GM21717 (cell line): ENCODE data around the gene IARS2.
A peak's percentile ranks its signal among the peaks of the same experiment; 100 is the strongest.
"Not testable (repeated sequence)": the region's sequence is repeated elsewhere in the genome, so short reads cannot be mapped to it uniquely, and the experiment has no call there.

ENCODE experiments used
- ATAC-seq: cut with Tn5 transposase; IDR thresholded peaks from one replicate; pipeline ENCODE4 v1.9.1; 2021; ENCODE audit warnings: mild to moderate bottlenecking, moderate library complexity; ENCODE audit not compliant: unreplicated experiment

The IARS2 gene

DNA sequence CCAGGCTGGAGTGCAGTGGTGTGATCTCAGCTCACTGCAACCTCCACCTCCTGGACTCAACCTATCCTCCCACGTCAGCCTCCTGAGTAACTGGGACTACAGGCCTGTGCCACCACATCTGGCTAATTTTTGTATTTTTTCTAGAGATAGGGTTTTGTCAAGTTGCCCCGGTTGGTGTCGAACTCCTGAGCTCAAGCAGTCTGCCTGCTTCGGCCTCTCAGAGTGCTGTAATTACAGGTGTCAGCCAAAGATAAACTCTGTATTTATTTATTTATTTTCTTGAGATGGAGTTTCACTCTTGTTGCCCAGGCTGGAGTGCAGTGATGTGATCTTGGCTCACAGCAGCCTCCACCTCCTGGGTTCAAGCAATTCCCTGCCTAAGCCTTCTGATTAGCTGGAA lies 18.7 kb downstream of the IARS2 start:
- not testable (repeated sequence) for ATAC-seq

DNA sequence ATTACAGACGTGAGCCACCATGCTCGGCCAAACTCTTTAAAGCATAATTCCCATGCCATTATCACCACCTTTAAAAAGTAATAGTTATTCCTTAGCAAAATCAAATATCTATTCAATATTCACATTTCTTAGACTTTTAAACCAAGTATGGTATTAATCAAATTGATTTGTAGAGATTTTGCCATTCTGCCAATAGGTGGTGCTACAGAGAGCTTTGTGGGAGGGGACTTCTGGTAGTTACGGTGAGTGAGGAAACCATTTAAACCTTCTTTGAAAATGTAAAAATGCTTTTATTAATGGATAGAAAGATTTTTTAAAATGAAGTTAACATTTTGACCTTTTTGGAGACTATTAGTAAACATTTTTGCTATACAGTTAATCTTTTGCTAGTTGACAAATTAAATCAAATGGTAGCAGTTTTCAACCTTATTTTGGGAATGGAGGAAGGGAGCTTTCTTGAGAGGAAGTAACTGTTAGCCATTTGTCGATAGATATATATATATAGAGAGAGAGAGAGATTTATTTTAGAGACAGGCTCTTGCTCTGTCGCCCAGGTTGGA lies 19.3 kb downstream of the IARS2 start:
- ATAC-seq = no peak

DNA sequence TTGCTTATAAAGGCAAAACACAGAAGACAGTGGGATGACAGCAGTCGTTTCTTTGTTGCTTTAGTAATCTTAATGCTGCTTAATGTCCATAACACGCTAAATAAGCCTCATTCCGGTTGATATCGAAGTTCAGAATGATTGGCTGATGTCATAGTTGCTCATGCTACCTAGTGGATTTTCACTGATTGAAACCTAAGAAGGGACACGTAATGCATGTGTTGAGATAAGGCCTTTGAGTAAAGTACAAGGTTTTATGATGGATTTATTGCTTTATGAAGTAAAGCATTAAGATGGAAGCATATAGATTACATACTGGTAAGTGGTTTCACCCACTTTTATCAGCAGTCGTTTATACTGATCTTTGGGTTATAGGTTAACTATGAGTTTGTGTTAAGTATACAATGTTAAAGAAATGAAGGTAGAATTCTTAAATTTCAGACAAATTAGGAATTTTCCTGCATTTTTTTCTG lies 25.1 kb downstream of the IARS2 start:
- ATAC-seq = no peak

DNA sequence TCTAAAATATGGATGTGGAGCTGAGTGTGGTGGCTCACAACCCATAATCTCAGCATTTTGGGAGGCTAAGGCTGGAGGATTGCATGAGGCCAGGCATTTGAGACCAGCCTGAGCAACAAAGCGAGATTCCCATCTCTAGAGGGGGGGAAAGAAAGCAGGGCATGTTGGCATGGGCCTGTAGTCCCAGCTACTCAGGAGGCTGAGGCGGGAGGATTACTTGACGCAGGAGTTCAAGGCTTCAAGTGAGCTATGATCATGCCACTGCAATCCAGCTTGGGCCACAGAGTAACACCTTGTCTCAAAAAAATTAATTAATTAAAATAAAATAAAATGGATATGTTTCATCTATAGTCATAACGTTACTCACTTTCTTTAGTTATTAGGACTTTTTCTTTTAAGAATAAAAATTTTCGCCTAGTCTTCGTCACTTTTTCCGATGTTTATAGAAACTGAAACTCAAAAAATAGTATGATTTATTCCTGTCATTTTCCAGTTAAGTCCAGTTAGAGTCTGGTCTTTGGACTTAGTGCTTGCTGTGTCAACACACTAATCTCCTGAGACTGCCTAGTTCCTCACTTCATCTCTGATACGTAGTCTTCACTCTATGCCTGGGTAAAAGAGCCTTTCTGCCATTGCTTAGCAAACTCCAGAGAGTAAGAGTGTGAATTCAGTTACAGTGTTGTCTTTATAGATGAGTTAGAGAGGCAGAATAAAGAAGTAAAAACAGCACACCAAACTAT lies 28.0 kb downstream of the IARS2 start:
- ATAC-seq = no peak

DNA sequence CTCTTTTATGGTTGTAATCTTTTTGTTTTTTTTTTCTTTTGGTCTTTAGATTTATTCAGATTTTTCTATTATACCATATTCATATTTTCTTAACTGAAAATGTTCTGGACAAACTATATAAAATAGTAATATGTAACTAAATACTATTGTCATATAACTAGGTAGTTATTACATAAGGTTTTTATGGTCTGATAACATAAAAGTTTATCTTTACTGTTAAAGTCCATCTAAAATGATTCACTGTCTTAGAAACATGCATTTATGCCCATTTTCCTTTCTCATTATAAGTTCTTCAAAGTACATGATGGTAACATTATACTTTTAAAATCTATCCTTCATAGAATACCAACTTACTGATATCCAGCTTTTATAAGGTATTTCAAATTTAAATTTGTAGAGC lies 29.1 kb downstream of the IARS2 start:
- ATAC-seq = no peak

DNA sequence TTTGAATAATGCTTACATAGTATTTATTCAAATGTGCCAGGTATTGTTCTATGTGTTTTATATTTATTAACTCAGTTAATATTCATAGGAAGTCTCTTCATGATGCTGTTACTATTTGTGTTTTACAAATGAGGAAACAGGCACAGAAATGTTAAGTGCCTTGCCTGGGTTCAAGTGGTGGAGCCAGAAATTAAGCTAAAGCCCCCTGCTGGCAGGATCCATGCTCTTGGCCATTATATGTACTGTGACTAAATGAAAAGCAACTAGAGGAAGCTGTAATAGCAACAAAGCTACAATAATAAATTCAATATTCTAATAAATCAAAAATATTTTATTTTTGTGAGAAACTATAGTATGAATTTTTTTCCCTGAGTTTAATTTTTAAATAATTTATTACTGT lies 30.0 kb downstream of the IARS2 start:
- no peak for ATAC-seq

DNA sequence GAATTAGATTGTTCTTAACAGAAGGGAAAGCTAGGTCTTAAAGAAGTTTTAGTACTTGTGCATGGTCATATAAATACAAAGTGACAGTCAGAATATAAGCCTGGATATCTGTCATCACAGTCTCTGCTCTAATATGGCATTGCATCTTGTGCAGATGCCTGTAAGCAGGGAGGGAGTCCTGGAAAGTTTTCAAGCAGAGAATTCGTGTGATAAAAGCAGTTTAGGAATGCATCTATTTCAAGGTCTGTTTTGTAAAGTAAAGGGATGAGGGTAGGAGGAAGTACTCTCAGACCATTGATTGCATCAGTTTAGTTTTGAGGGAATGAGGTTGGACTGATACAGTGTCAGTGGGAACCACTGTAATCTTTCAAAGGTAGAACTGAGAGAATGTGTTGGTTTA lies 30.6 kb downstream of the IARS2 start:
- no peak for ATAC-seq

DNA sequence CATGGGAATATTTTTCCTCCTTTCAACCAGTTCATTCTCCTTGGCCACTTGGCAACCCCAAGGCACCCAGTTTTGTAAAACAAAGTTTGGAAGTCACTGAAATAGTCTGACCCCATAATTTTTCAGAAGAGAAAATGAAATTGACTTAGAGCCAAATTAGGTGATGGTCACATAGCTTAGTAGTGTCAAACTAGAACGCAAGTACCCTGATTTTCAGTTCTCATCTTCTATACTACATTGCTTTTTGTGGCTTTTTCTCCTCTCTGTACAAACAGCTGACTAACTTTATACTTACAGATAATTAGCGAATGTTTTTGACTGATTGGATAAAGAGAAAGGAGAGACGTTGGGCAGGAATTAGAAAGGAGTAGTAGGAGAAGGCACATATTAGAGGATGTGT lies 33.1 kb downstream of the IARS2 start:
- ATAC-seq = no peak

DNA sequence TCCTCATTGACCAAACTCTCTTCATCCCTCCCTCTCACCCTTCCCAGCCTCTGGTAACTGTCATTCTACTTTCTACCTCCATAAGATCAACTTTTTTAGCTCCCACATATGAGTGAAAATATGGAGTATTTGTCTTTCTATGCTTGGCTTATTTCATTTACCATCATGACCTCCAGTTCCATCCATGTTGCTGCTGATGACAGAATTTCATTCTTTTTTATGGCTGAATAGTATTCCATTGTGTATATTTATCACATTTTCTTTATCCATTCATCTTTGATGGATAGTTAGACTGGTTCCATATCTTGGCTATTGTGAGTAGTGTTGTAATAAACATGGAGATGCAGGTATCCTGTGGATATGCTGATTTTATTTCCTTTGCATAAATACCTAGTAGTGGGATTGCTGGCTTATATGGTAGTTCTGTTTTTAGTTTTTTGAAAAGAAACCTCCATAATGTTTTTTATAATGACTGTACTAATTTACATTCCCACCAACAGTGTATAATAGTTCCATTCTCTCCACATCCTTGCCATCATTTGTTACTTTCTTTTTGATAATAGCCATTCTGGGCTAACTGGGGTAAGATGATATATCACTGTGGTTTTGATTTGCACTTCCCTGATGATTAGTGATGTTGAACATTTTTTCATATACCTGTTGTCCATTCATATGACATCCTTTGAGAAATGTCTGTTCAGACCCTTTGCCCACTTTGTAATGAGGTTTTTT lies 35.7 kb downstream of the IARS2 start:
- no peak for ATAC-seq

DNA sequence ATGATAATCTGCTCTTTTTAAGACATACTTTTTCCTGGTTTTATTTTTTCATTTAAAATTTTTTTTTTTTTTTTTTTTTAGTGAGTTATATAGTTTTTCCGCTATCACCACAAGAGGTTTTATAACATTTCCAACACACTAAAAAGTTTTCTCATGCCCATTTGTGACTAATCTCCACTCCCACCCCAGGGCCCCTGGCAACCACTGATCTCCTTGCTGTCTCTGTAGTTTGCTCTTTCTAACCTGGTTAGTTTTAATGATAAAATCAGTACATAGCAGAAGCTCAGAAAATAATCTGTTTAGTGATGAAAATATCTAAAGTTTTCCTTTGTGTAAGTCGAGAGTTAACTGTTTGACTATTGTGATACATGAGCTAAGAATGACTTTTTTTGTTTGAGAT lies 41.8 kb downstream of the IARS2 start:
- ATAC-seq = no peak

DNA sequence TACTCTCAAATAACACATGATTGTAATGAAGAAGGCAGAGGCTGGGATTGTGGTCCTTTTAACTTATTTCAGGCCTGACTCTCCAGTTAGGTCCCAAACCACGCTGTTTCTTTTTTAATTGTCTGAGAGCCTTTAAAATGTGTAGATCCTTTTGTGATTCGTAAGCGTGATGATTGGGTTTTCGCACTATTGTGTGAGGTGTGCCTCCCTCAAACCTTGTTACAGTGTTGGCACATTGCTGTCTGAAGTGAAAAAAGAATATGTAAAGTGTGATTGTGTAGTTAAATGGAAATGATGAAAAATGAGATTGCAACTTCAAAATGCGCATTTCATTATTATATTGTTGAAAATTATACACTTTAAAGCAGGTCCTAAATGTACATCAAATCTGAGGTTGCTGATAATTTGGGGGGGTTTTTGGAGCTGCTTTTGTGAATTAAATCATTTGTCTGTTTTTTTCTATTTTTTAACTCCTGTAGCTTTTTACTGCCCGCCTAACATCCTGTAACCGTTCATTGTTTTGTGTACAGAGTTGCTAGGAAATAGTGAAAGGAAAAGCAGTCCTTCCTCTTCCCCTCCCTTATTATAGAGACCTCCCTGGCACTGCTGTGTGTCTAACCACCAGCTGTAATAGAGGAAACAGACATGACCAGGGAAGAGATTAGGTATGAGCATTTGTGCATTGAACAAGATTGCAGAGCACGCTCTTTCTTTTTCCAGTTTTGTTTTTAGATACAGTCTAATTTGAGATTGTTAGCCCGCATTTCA lies 43.3 kb downstream of the IARS2 start:
- ATAC-seq = no peak

DNA sequence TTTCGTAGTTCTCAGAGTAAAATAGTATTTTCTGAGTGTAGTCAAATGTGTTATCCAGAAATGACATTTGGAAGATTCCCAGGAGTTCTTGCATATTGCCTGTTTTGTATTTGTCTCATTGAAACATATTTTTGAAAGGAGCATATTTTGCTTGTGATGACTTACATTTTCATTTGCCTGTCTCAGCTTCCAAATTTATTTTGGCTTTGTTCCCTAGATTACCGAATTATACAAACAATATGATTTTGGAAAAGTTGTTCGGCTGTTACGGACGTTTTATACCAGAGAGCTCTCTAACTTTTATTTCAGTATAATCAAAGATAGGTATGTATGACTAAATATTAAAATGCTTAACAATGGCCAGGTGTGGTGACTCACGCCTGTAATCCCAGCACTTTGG lies 46.0 kb downstream of the IARS2 start:
- ATAC-seq = no peak

DNA sequence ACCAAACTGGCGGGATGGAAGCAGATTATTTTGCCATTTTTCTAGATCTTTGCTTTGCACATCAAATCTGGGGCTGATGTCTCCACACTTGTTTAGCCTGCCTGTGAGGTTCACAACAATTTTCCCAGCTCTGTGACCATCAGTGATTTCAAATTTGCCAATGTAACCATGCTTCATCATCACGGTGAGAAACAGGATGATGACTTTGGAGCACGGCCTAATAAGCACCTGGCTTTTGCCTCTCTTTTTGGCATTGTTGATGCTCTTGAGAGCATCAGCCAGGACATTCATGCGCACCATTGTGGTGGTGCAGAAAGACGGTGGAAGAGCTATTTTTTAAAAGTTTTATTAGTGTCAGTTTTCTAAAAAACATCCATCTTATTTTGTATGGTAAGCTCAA lies 50.1 kb downstream of the IARS2 start:
- no peak for ATAC-seq

DNA sequence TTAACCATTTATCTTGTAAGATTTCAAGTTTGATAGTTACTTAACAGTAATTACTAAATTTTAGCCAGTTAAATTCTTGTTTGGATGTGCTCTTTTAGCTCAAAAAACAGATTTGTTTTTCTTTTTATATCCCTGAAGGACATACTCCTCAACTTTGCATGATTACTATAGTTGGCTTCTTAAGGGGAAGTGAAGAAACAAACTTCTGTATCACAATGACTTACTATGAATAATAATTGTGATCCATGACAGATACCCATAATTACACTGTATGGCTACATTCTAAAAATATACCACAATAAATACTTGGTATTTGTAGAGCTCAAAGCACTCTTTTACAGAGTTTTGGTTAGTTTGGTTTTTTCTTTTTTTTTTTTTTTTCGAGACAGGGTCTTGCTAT lies 55.8 kb downstream of the IARS2 start:
- ATAC-seq = peak; percentile 62

DNA sequence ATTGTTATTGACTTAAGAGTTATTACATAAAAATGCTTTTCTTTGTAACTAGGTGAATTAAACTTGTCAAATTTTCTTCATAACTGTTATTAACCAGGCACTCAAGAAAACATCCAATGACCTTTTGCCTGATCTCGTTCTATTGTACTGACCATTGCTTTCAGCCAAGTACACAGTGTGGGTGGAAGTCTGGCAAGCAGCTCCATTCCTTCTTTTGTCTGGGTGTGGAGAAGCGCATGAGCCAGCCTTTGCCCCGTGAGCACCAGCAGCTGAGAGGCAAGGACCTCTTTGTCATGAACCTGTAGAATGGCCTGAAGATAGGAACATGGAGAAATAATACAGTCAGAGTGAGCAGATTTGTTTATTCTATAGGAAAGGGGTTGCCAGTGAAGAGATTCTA lies 57.5 kb downstream of the IARS2 start:
- no peak for ATAC-seq

DNA sequence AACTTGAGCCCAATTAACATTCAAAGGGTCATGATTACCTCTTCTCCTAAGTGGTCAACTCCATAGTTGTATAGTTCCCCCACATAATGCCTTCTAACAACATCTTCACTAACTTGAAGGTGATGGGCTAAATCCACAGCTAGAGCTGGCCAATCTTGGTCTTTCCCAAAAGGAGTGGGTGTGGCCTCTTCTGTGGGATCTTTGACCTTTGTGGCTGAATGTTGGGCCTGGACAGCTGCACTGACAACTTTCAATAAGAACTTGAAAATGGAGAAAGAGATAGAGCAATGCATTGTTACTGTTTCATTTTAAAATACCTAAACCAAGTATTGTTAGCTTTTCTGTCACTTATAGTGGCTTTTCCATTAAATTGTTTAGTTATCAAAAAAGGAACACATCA lies 59.2 kb downstream of the IARS2 start:
- ATAC-seq = no peak

DNA sequence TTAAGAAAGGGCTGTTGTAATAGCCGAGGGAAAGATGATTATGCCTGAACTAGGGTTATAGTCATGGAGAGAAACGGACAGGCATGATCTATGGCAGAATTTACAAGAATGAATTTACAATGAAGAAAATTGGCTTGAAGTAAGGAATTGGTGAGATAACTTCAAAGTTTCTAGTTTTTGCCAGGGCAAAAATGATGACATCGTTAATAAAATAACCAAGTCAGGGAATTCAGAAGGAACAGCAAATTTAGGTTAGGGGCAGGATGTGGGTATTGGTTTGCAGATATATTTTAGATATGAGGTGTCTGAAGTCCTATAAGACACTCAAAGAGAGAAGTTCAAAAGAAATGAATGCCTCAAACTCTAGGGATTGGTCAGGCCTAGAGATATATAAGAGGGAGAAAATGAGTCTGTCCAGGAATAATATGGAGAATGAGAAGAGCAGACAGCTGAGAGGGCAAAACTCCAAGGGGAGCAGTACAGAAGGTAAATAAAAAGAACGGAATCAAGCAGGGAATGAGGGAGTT lies 62.8 kb downstream of the IARS2 start:
- no peak for ATAC-seq

DNA sequence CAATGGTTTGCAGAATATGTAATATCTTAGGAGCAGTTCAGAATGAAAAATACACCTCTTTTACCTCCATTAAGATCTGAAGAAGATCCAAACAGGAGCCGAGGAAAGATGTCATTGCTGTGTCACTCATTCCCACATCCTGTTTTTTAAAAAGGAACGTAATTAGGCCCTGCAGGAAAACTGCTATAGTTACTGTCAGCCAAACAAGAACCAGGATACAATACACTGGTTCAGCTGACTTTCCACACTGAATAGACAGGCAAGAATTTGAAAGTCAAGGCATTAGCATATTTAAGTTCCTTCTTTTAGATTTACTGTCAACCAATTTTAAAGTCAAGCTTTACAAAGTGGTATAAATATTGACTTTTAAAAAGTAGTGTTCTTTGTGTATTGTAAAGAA lies 63.8 kb downstream of the IARS2 start:
- ATAC-seq = no peak

DNA sequence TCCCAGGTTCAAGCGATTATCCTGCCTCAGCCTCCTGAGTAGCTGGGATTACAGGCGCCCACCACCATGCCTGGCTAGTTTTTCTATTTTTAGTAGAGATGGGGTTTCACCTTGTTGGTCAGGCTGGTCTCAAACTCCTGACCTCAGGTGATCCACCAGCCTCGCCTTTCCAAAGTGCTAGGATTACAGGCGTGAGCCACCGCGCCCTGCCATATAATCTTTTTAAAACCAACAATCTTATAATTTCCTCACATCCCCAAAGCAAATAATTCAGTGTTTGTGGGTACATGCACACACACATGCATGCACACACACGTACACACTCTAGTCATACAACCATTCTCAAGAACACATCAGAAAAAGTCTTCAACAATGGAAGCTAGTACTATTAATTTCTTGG lies 64.6 kb downstream of the IARS2 start:
- not testable (repeated sequence) for ATAC-seq

DNA sequence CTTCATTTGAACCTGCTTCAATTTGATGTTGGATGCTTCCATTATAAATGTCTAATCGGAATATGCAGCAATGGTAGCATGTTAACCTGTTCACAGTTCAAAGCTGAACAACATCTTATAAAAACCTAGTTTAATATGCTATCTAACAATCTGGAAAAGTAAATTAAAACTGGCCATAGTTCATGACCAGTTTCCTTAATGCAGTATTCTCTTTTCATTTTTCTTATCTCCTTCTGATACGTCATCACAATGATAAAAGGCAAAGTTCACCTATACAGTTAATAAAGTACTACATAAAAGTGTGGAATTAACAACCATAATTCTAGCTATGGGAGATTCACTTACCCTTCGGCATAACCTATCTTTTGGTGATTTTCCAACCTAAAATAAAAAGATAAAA lies 65.1 kb downstream of the IARS2 start:
- no peak for ATAC-seq

DNA sequence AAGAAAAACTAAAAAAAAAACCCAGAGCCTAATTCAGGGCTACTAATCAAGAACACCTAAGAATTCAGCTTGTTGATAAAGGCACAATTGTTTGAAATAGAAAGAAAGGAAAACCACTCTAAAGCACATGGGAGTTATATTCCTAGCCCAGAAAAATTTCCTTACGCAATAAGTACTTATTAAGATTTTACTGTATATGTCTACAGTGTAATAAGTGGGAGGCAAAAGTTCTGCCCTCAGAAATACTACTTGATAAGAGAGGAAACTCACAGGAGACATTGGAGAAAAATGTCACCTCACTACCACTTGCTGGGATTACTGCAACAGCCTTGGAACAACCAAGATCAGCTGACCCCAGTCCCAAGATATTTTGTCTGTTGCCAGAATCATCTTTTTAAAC lies 66.1 kb downstream of the IARS2 start:
- no peak for ATAC-seq
